SK-N-SH treated with all-trans-retinoic acid at 6 μM for 48 hours (cell line): Measurements from ENCODE around the gene GDA.

ENCODE experiments used
- ATAC-seq: fragments of 200-7000 bp; cut with Tn5 transposase; 3 replicates; pipeline ENCODE4 v1.9.1; 2020; ENCODE audit warnings: mild to moderate bottlenecking, moderate library complexity
- BACH2 ChIP-seq: fragments of 250-450 bp; sonication (Bioruptor Pico); IDR thresholded peaks from 2 replicates; pipeline ENCODE4 v1.9.0; 2021; ENCODE audit warnings: mild to moderate bottlenecking, borderline replicate concordance
- CREB5 ChIP-seq: fragments of 250-450 bp; sonication (Bioruptor Pico); IDR thresholded peaks from 2 replicates; pipeline ENCODE4 v1.5.1; 2020; ENCODE audit warnings: low read depth, mild to moderate bottlenecking, moderate library complexity
- CSDC2 ChIP-seq: fragments of 250-450 bp; sonication (Bioruptor Pico); IDR thresholded peaks from 2 replicates; pipeline ENCODE4 v1.5.0; 2020; ENCODE audit warnings: mild to moderate bottlenecking, moderate library complexity
- ESRRG ChIP-seq: fragments of 250-450 bp; sonication (Bioruptor Pico); IDR thresholded peaks from 2 replicates; pipeline ENCODE4 v1.6.1; 2021; ENCODE audit warnings: mild to moderate bottlenecking
- GLIS3 ChIP-seq: fragments of 250-450 bp; sonication (Bioruptor Pico); IDR thresholded peaks from 2 replicates; pipeline ENCODE4 v1.5.0; 2020; ENCODE audit warnings: mild to moderate bottlenecking, moderate library complexity
- ISL1 ChIP-seq: fragments of 250-450 bp; sonication (Bioruptor Pico); IDR thresholded peaks from 2 replicates; pipeline ENCODE4 v2.1.2; 2022; ENCODE audit warnings: mild to moderate bottlenecking, moderate library complexity
- PATZ1 ChIP-seq: fragments of 250-450 bp; sonication (Bioruptor Pico); IDR thresholded peaks from 2 replicates; pipeline ENCODE4 v1.8.0; 2020; ENCODE audit warnings: mild to moderate bottlenecking, moderate library complexity, borderline replicate concordance
- POU6F1 ChIP-seq: fragments of 250-450 bp; sonication (Bioruptor Pico); IDR thresholded peaks from 2 replicates; pipeline ENCODE4 v1.8.0; 2021; ENCODE audit warnings: low read depth, mild to moderate bottlenecking, moderate library complexity, borderline replicate concordance
- PPARA ChIP-seq: fragments of 250-450 bp; sonication (Bioruptor Pico); IDR thresholded peaks from 2 replicates; pipeline ENCODE4 v1.5.0; 2020; ENCODE audit warnings: mild to moderate bottlenecking, borderline replicate concordance
- RARB ChIP-seq: fragments of 250-450 bp; sonication (Bioruptor Pico); IDR thresholded peaks from 2 replicates; pipeline ENCODE4 v1.8.0; 2021; ENCODE audit warnings: mild to moderate bottlenecking, moderate library complexity
- TCF4 ChIP-seq: fragments of 250-450 bp; sonication (Bioruptor Pico); IDR thresholded peaks from 2 replicates; pipeline ENCODE4 v1.8.0; 2021; ENCODE audit warnings: mild to moderate bottlenecking, moderate library complexity, borderline replicate concordance
- TOX ChIP-seq: fragments of 250-450 bp; sonication (Bioruptor Pico); IDR thresholded peaks from 2 replicates; pipeline ENCODE4 v1.8.0; 2021; ENCODE audit warnings: mild to moderate bottlenecking, moderate library complexity, borderline replicate concordance
- TSHZ2 ChIP-seq: fragments of 250-450 bp; sonication (Bioruptor Pico); IDR thresholded peaks from 2 replicates; pipeline ENCODE4 v1.5.0; 2020; ENCODE audit warnings: mild to moderate bottlenecking, moderate library complexity
- ZC3H10 ChIP-seq: fragments of 250-450 bp; sonication (Bioruptor Pico); IDR thresholded peaks from 2 replicates; pipeline ENCODE4 v1.5.1; 2021; ENCODE audit warnings: mild to moderate bottlenecking, moderate library complexity
- ZFP3 ChIP-seq: fragments of 250-450 bp; sonication (Bioruptor Pico); IDR thresholded peaks from 2 replicates; pipeline ENCODE4 v1.5.0; 2020; ENCODE audit warnings: mild to moderate bottlenecking, moderate library complexity
- ZFP30 ChIP-seq: fragments of 450-650 bp; formaldehyde crosslinking; IDR thresholded peaks from 2 replicates; pipeline ENCODE4 v1.5.0; 2022; ENCODE audit warnings: mild to moderate bottlenecking, moderate library complexity
- ZNF565 ChIP-seq: fragments of 450-650 bp; formaldehyde crosslinking; conservative IDR thresholded peaks from 2 replicates; pipeline ENCODE4 v1.5.0; 2020; ENCODE audit warnings: low read depth, mild to moderate bottlenecking, moderate library complexity
- ZNF70 ChIP-seq: fragments of 450-650 bp; formaldehyde crosslinking; IDR thresholded peaks from 2 replicates; pipeline ENCODE4 v1.5.0; 2020; ENCODE audit warnings: mild to moderate bottlenecking, moderate library complexity
- ZNF8 ChIP-seq: fragments of 450-650 bp; formaldehyde crosslinking; IDR thresholded peaks from 2 replicates; pipeline ENCODE4 v1.5.0; 2020; ENCODE audit warnings: mild to moderate bottlenecking, moderate library complexity
- TF ChIP-seq, protein P1 (sequence below): fragments of 250-450 bp; sonication (Bioruptor Pico); IDR thresholded peaks from 2 replicates; pipeline ENCODE4 v1.5.1; 2021; ENCODE audit warnings: mild to moderate bottlenecking, moderate library complexity

GDA gene

GRCh38 chr9:72185561-72185960 lies 36.3 kb downstream of the GDA start:
- no peak for ATAC-seq

DNA sequence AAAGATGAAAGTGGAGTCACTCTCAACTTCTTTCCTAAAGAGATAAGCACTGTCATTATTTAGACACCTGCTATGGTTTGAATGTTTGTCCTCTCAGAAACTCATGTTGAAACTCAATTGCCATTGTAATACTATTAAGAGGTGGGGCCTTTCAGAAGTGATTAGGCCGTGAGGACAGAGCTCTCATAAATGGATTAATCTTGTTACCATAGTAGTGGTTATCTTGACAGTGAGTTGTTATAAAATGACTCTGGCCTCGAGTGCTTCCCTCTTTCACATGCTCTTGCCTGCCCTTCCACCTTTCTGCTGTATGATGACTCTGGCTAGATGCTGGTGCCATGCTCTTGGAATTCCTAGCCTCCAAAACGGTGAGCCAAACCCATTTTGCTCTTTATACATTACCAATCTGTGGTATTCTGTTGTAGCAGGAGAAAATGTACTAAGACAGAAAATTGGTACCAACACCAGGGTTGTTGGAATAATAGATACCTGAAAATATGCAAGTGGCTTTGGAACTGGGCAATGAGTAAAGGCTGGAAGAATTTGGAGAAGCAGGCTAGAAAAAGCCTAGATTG lies 38.0 kb downstream of the GDA start:
- ATAC-seq = no peak
- no peak for TF ChIP-seq PPARA (CRISPR knock-in tag)
- TF ChIP-seq ZNF70 (CRISPR knock-in tag) = no peak
- TF ChIP-seq BACH2 (CRISPR knock-in tag) = no peak
- no peak for TF ChIP-seq POU6F1 (CRISPR knock-in tag)

More at GRCh38 chr9:72185561-72185960, 36.3 kb downstream of the GDA start:
- TF ChIP-seq CREB5 (CRISPR knock-in tag) (no peak), ZFP3 (CRISPR knock-in tag) (no peak), ZC3H10 (CRISPR knock-in tag) (no peak), RARB (no peak), TOX (CRISPR knock-in tag) (no peak), ZFP30 (CRISPR knock-in tag) (no peak), PPARA (CRISPR knock-in tag) (no peak)
- TF ChIP-seq, protein P1, sequence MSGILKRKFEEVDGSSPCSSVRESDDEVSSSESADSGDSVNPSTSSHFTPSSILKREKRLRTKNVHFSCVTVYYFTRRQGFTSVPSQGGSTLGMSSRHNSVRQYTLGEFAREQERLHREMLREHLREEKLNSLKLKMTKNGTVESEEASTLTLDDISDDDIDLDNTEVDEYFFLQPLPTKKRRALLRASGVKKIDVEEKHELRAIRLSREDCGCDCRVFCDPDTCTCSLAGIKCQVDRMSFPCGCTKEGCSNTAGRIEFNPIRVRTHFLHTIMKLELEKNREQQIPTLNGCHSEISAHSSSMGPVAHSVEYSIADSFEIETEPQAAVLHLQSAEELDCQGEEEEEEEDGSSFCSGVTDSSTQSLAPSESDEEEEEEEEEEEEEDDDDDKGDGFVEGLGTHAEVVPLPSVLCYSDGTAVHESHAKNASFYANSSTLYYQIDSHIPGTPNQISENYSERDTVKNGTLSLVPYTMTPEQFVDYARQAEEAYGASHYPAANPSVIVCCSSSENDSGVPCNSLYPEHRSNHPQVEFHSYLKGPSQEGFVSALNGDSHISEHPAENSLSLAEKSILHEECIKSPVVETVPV (CRISPR knock-in tag) = no peak
- TF ChIP-seq, all 23 proteins: peak for 0

DNA sequence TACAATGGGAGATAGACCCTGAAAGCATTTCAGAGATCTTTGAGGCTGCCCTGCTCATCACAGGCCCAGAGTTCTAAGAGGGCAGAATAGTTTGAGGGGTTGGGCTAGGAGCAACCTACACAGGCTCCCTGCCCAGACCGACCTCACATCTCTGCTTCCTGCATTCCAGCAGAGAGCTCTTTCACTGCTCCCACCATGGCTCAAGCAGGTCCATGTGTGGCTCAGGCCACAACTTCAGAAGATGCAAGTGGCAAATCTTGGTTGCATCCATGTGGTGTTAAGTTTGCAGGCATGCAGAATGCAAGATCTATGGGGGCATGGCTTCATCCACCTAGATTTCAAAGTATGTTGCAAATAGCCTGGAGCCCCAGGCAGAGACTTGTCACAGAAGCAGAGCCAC lies 39.0 kb downstream of the GDA start:
- TF ChIP-seq GLIS3 (CRISPR knock-in tag) (no peak), RARB (no peak), PPARA (CRISPR knock-in tag) (no peak), TSHZ2 (CRISPR knock-in tag) (no peak)
- TF ChIP-seq, protein P1 (CRISPR knock-in tag) = no peak
- no peak for ATAC-seq

GRCh38 chr9:72193478-72193881 lies 44.2 kb downstream of the GDA start:
- no peak for ATAC-seq
- TF ChIP-seq BACH2 (CRISPR knock-in tag) = no peak
- TF ChIP-seq, all 23 proteins: peak for 0

DNA sequence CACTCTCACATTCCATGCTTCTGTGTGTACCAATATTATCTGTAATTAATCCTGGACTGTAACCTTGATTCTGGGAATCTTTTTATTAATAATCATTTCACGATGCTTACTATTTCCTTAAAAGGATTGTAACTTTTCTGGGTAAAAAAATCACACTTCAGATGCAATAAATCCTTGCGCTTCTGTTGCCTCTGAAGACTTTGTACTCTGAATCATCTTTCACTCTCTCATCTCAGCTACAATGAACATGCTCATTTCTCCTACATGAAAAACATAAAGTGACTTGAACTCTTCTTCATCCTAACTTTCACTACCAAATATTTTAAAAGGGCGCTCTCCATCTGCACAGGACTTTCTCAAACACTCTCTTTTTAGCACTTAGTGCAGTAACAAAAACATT lies 50.0 kb downstream of the GDA start:
- no peak for ATAC-seq
- TF ChIP-seq CSDC2 (no peak), ESRRG (CRISPR knock-in tag) (no peak), PPARA (CRISPR knock-in tag) (no peak), ZNF565 (CRISPR knock-in tag) (no peak), ZNF8 (CRISPR knock-in tag) (no peak), TCF4 (CRISPR knock-in tag) (no peak), ISL1 (no peak), ZC3H10 (CRISPR knock-in tag) (no peak), PATZ1 (CRISPR knock-in tag) (no peak), ZNF70 (CRISPR knock-in tag) (no peak), BACH2 (CRISPR knock-in tag) (no peak), TSHZ2 (CRISPR knock-in tag) (no peak)
